ENCODE measurements around the gene ABCC4.

DNA sequence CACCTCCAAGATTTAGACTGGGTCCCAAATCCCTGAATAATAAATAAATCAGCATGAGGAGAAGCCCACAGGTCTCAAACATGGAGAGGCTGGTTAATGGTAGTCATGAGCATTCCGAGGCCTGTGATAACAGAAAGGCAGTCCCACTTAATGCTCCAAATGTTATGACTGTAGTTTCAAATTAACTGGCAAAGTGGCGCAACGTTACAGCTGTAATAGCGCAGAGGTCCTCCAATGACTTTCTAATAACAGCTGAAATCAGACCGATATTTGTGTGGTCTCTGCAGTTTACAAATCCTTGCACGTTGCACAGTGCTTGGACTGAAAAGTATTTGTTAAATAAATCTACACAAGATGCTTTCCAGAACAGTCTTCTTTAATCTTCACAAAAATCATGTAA lies 141.8 kb downstream of the ABCC4 start:
- TF ChIP-seq, protein P1, sequence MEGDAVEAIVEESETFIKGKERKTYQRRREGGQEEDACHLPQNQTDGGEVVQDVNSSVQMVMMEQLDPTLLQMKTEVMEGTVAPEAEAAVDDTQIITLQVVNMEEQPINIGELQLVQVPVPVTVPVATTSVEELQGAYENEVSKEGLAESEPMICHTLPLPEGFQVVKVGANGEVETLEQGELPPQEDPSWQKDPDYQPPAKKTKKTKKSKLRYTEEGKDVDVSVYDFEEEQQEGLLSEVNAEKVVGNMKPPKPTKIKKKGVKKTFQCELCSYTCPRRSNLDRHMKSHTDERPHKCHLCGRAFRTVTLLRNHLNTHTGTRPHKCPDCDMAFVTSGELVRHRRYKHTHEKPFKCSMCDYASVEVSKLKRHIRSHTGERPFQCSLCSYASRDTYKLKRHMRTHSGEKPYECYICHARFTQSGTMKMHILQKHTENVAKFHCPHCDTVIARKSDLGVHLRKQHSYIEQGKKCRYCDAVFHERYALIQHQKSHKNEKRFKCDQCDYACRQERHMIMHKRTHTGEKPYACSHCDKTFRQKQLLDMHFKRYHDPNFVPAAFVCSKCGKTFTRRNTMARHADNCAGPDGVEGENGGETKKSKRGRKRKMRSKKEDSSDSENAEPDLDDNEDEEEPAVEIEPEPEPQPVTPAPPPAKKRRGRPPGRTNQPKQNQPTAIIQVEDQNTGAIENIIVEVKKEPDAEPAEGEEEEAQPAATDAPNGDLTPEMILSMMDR (IDR thresholded peaks at IDR 0.05; ENCODE audit: low read depth, low read length): no peak
- TF ChIP-seq EZH2phosphoT487 (IDR thresholded peaks at IDR 0.05; ENCODE audit: low read depth): no peak
